HPDE6-E6E7 (cell line): ENCODE measurements around the gene BASP1.
A peak's percentile ranks its signal among the peaks of the same experiment; 100 is the strongest.
"Not testable (repeated sequence)": the region's sequence is repeated elsewhere in the genome, so short reads cannot be mapped to it uniquely, and the experiment has no call there.

Experiments used
- DNase-seq: peaks from one replicate; pipeline ENCODE4 v3.0.0; 2011; ENCODE audit warnings: missing footprints; ENCODE audit errors: extremely low spot score

Gene BASP1

GRCh38 chr5:17222664-17223063 is 5.2 kb downstream of the BASP1 start:
- no peak for DNase-seq

- no peak for DNase-seq
Observed at GRCh38 chr5:17223367-17224185, 6.1 kb downstream of the BASP1 start.

GRCh38 chr5:17224858-17225511 is 7.6 kb downstream of the BASP1 start:
- no peak for DNase-seq

GRCh38 chr5:17225520-17225919 is 8.1 kb downstream of the BASP1 start:
- no peak for DNase-seq

GRCh38 chr5:17227868-17228267 is 10.4 kb downstream of the BASP1 start:
- DNase-seq = no peak

GRCh38 chr5:17228821-17229291 is 11.4 kb downstream of the BASP1 start:
- DNase-seq = peak; percentile 64

GRCh38 chr5:17229313-17229712 is 11.9 kb downstream of the BASP1 start:
- no peak for DNase-seq

GRCh38 chr5:17230191-17230590 is 12.8 kb downstream of the BASP1 start:
- no peak for DNase-seq

- DNase-seq = no peak
Observed at GRCh38 chr5:17230808-17231525, 13.5 kb downstream of the BASP1 start.

- DNase-seq = no peak
Observed at GRCh38 chr5:17232405-17232804, 15.0 kb downstream of the BASP1 start.

GRCh38 chr5:17233488-17233887 is 16.1 kb downstream of the BASP1 start:
- DNase-seq = no peak

GRCh38 chr5:17234374-17234773 is 16.9 kb downstream of the BASP1 start:
- DNase-seq = no peak

GRCh38 chr5:17235731-17236330 is 18.4 kb downstream of the BASP1 start:
- no peak for DNase-seq

- no peak for DNase-seq
Observed at GRCh38 chr5:17238521-17239041, 21.1 kb downstream of the BASP1 start.

- no peak for DNase-seq
Observed at GRCh38 chr5:17239953-17240352, 22.5 kb downstream of the BASP1 start.

- DNase-seq = no peak
Observed at GRCh38 chr5:17240487-17240886, 23.1 kb downstream of the BASP1 start.

- no peak for DNase-seq
Observed at GRCh38 chr5:17241635-17242034, 24.2 kb downstream of the BASP1 start.

GRCh38 chr5:17243287-17244063 is 26.0 kb downstream of the BASP1 start:
- no peak for DNase-seq

- DNase-seq = peak; percentile 82
Observed at GRCh38 chr5:17249029-17249634, 31.7 kb downstream of the BASP1 start.

GRCh38 chr5:17249841-17250240 is 32.4 kb downstream of the BASP1 start:
- not testable (repeated sequence) for DNase-seq

- DNase-seq = no peak
Observed at GRCh38 chr5:17252543-17252942, 35.1 kb downstream of the BASP1 start.
